ENCODE data around the gene RBM23. TPM values are rescaled to one million over a fixed set of nuclear protein-coding genes. Genes with fewer than 3 reads are reported as not detected.
A peak's percentile ranks its signal among the peaks of the same experiment; 100 is the strongest.

Gene RBM23
- total and polyA plus RNA-seq, 9 of the 15 experiments (the other 6 are each of a cell fraction or from before 2014, with no cell fraction given), result 46.0 to 102 (median 58.5) TPM

- Histone ChIP-seq H3K4me3 (no peak overlapping the region), H4K20me1 (replicated peaks; ENCODE audit: control insufficient read depth, insufficient read depth, low read length) (no peaks in the 10 kb centered on the region), H3K9ac (ENCODE audit: insufficient read depth in 1 of 2, low read depth in 2 of 2, low read length in 2 of 2) (no peak overlapping the region), H3K27me3 (ENCODE audit: control insufficient read depth in 2 of 2, insufficient read depth in 2 of 2, low read length in 2 of 2) (no peaks in the 10 kb centered on the region), H3K4me1 (replicated peaks in 1 of 2; ENCODE audit: control insufficient read depth in 2 of 2, insufficient read depth in 2 of 2, low read length in 2 of 2) (no peaks in the 10 kb centered on the region), H3K27ac (ENCODE audit: extremely low read depth, low read depth, low read length) (no peak overlapping the region), H3K4me2 (ENCODE audit: insufficient read depth, low read length) (no peak overlapping the region), H3K9me3 (replicated peaks; ENCODE audit: control insufficient read depth, insufficient read depth, low read depth, low read length) (no peaks in the 10 kb centered on the region), H3K9me1 (ENCODE audit: control insufficient read depth, insufficient read depth, low read length) (no peaks in the 10 kb centered on the region), H2AFZ (ENCODE audit: low read depth, low read length) (no peak overlapping the region), H3K36me3 (ENCODE audit: control insufficient read depth, insufficient read depth, low read length) (peaks cover 81% of the 10 kb centered on the region), H3K79me2 (ENCODE audit: control insufficient read depth, insufficient read depth, low read length) (peaks cover 26% of the 10 kb centered on the region)
- FAIRE-seq, result no peak
- DNase-seq (ENCODE audit: extremely low read depth in 1 of 4, low spot score in 3 of 4), result no peak
- intact Hi-C loops (cut with micrococcal nuclease) (no loop called here), in situ Hi-C loops (cut with MboI) (no loop called here)
- ChIA-PET CTCF (ENCODE audit: low intra/inter-chr PET ratio) (no interaction called here), POLR2A (interaction anchor here (1.4 kb wide), 1 partner anchor 9 kb away, joined by 6 read pairs; no protein-coding TSS in a partner anchor)
- TF ChIP-seq USF1 (CRISPR knock-in tag; IDR thresholded peaks at IDR 0.05), result no peak
- no peak for TF ChIP-seq CEBPG (CRISPR knock-in tag; IDR thresholded peaks at IDR 0.05)
- 0 out of 4 replicates have a peak, but pooled peaks of 1 of the 2 experiments have one; percentile 46 for TF ChIP-seq CEBPG (tag; conservative IDR thresholded peaks at IDR 0.05 in 1 of 2, IDR thresholded peaks at IDR 0.05 in 1 of 2)
- no peak for TF ChIP-seq MNT (conservative IDR thresholded peaks at IDR 0.05)
- BruUV-seq (replicated peaks), result no TSS peak
- no peak for ATAC-seq
- 99% methylated on average over 8 of the region's 8 CpGs for WGBS (ENCODE audit: insufficient coverage, low coverage, missing lambda C conversion rate)
Observed at GRCh38 chr14:22908601-22909000, 10.3 kb downstream of the RBM23 start.

Measured in K562 (cell line).